D341Med (cell line): ENCODE results near the gene CDK13.
"Not testable (repeated sequence)": the region's sequence is repeated elsewhere in the genome, so short reads cannot be mapped to it uniquely, and the experiment has no call there.

Experiments used
- DNase-seq: peaks from one replicate; pipeline ENCODE4 v3.0.0; 2012; ENCODE audit warnings: low spot score

CDK13 gene

GRCh38 chr7:40147371-40148246 is 197.6 kb downstream of the CDK13 start:
- DNase-seq: no peak

GRCh38 chr7:40148247-40148580 is 198.2 kb downstream of the CDK13 start:
- not testable (repeated sequence) for DNase-seq

GRCh38 chr7:40148671-40149070 is 198.6 kb downstream of the CDK13 start:
- DNase-seq: no peak
